Activated CD4-positive, alpha-beta memory T cell treated with anti-CD3 and anti-CD28 coated beads, Interleukin-2, amount 10 ng/mL, durations not matched to agents 7 days and 5 days (primary cell): Measurements from ENCODE around the gene AMZ1. TPM values are rescaled to one million over a fixed set of nuclear protein-coding genes. Genes with fewer than 3 reads are reported as not detected.

Experiments used
- CTCF ChIA-PET: fragments of 350-600 bp; sonication (Branson Sonifier 250); formaldehyde crosslinking; loops from one replicate; lab custom pipeline; 2021; ENCODE audit warnings: antibody characterized with exemption, inconsistent platforms; lab: Charles Lee
- POLR2A ChIA-PET: fragments of 350-600 bp; sonication (Branson Sonifier 250); formaldehyde crosslinking; loops from one replicate; lab custom pipeline; 2021; ENCODE audit warnings: antibody characterized with exemption; lab: Charles Lee
- DNase-seq: peaks from one replicate; pipeline ENCODE4 v3.0.0-alpha.2; 2020
- H3K27ac Mint-ChIP-seq: one replicate; pipeline ENCODE4 v1.8.0; 2021; ENCODE audit warnings: mild to moderate bottlenecking, mixed read lengths
- H3K27me3 Mint-ChIP-seq: one replicate; pipeline ENCODE4 v1.8.0; 2021; ENCODE audit warnings: mixed read lengths
- H3K36me3 Mint-ChIP-seq: one replicate; pipeline ENCODE4 v1.8.0; 2021; ENCODE audit warnings: low read depth, mixed read lengths
- H3K4me1 Mint-ChIP-seq: one replicate; pipeline ENCODE4 v1.8.0; 2021; ENCODE audit warnings: mixed read lengths
- H3K4me3 Mint-ChIP-seq: one replicate; pipeline ENCODE4 v1.8.0; 2021; ENCODE audit warnings: mild to moderate bottlenecking, mixed read lengths
- H3K9me3 Mint-ChIP-seq: one replicate; pipeline ENCODE4 v1.8.0; 2021; ENCODE audit warnings: mixed read lengths
- total RNA-seq, 2 experiments: library from RNA; stranded (reverse); gene quantifications; one replicate each; pipeline ENCODE4 v1.2.3, GENCODE V29; 2021

Gene AMZ1
- total RNA-seq, 2 experiments from 2014 or later: 0.78 to 0.88 TPM

DNA sequence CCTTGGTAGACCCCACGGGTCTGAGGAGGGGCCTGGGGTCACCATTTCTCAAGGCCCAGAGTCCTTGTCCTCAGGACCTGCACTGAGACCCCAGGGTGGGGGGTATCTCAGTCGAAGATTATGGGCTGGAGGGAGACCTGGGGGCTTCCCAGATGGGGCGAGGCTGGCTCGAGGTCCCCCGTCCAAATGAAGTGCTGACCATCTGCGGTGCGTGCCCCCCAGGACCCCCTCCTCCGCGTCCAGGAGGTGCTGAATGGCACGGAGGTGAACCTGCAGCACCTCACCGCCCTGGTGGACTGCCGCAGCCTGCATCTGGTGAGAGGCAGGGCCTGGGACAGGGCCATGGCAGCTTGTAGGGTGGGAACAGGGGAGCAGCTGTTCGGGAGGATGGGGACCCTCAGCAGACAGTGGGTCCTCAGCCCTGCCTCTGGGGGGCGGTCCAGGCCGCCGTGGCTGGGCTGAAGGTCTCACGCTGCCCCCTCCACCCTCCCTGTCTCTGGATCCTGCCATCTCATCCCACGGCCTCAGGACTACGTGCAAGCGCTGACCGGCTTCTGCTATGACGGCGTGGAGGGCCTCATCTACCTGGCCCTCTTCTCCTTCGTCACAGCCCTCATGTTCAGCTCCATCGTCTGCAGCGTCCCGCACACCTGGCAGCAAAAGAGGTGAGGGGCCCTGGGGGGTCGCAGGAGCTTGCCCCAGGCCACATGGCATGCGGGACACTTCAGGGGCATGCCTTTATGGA, 32.0 kb upstream of the AMZ1 start:
- POLR2A ChIA-PET: no interaction called here
- DNase-seq: no peak

GRCh38 chr7:2657208-2657607, 30.8 kb upstream of the AMZ1 start:
- H3K4me1 Mint-ChIP-seq: no peaks in the 10 kb centered on the region
- H3K36me3 Mint-ChIP-seq: no peaks in the 10 kb centered on the region
- H3K4me3 Mint-ChIP-seq: no peak overlapping the region
- ChIA-PET POLR2A (no interaction called here), CTCF (interaction anchor here (1.0 kb wide), 1 partner anchor 55 kb away, joined by 3 read pairs; no protein-coding TSS in a partner anchor)
- H3K9me3 Mint-ChIP-seq: no peaks in the 10 kb centered on the region
- no peak for DNase-seq
- no peaks in the 10 kb centered on the region for H3K27me3 Mint-ChIP-seq
- no peak overlapping the region for H3K27ac Mint-ChIP-seq

More for the DNA sequence above, 32.0 kb upstream of the AMZ1 start:
- no peaks in the 10 kb centered on the region for H3K4me1 Mint-ChIP-seq
- no peak overlapping the region for H3K4me3 Mint-ChIP-seq
- no peaks in the 10 kb centered on the region for H3K27me3 Mint-ChIP-seq
- no peaks in the 10 kb centered on the region for H3K9me3 Mint-ChIP-seq
- H3K36me3 Mint-ChIP-seq: no peaks in the 10 kb centered on the region
- no peak overlapping the region for H3K27ac Mint-ChIP-seq
- CTCF ChIA-PET: interaction anchor here (1.0 kb wide), 1 partner anchor 56 kb away, joined by 3 read pairs; no protein-coding TSS in a partner anchor

GRCh38 chr7:2657920-2658671, 29.9 kb upstream of the AMZ1 start:
- Mint-ChIP-seq H3K4me3 (no peak overlapping the region), H3K36me3 (no peaks in the 10 kb centered on the region), H3K4me1 (no peaks in the 10 kb centered on the region), H3K27ac (no peak overlapping the region), H3K27me3 (no peaks in the 10 kb centered on the region), H3K9me3 (no peaks in the 10 kb centered on the region)
- ChIA-PET CTCF (interaction anchor here (3.4 kb wide), 1 partner anchor 52 kb away, joined by 11 read pairs; no protein-coding TSS in a partner anchor), POLR2A (no interaction called here)
- DNase-seq: no peak

- Mint-ChIP-seq H3K4me3 (no peak overlapping the region), H3K27me3 (no peaks in the 10 kb centered on the region), H3K4me1 (no peaks in the 10 kb centered on the region), H3K36me3 (no peaks in the 10 kb centered on the region), H3K9me3 (no peaks in the 10 kb centered on the region), H3K27ac (no peak overlapping the region)
- POLR2A ChIA-PET: no interaction called here
- no peak for DNase-seq
- CTCF ChIA-PET: interaction anchor here (3.4 kb wide), 1 partner anchor 51 kb away, joined by 11 read pairs; no protein-coding TSS in a partner anchor
These were observed 29.1 kb upstream of the AMZ1 start for GRCh38 chr7:2658941-2659340.

DNA sequence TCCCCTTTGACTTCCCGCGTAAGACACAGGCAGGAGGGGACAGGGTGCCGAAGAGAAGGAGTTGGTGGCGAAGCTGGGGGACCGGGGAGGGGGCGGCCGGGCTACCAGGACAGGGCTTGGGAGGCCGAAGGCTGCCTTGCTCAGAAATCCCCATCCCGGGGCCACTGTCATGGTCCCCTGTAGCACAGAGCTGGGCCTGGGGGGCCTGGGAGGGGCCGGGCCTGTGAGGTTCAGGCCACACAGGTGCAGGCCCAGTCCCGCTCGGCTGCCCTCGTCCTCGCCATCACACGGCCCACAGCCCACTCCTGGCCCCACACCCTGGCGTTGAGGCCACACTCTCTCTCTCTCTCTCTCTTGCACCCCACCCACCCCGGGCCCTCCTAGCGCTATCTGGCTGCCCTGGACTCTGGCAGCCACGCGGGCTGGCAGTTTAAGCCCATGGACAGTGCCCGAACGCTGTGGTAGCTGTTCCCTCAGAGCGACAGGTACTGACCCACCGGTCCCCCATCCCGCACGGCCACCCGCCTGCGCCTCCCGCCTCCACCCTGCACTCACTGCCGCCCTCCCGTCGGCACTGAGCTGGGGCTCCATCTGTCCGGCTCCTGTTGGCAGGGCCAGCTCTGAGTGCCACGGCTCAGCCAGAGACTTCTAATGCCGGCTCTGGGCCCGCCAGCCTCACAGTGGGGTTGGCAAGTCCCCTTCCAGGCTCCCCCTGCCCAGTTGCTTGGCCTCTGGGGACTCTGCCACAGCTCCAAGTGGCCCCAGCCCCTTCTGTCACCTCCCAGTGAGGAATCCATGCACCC, 28.2 kb upstream of the AMZ1 start:
- no peaks in the 10 kb centered on the region for H3K36me3 Mint-ChIP-seq
- no peak overlapping the region for H3K4me3 Mint-ChIP-seq
- H3K27me3 Mint-ChIP-seq: no peaks in the 10 kb centered on the region
- ChIA-PET CTCF (interaction anchor here (3.4 kb wide), 1 partner anchor 50 kb away, joined by 11 read pairs; no protein-coding TSS in a partner anchor), POLR2A (no interaction called here)
- no peak for DNase-seq
- no peak overlapping the region for H3K27ac Mint-ChIP-seq
- no peaks in the 10 kb centered on the region for H3K4me1 Mint-ChIP-seq
- no peaks in the 10 kb centered on the region for H3K9me3 Mint-ChIP-seq

- ChIA-PET CTCF (interaction anchor here (3.4 kb wide), 1 partner anchor 50 kb away, joined by 11 read pairs; no protein-coding TSS in a partner anchor), POLR2A (no interaction called here)
- no peaks in the 10 kb centered on the region for H3K9me3 Mint-ChIP-seq
- DNase-seq: no peak
- no peak overlapping the region for H3K4me3 Mint-ChIP-seq
- no peak overlapping the region for H3K27ac Mint-ChIP-seq
- H3K4me1 Mint-ChIP-seq: no peaks in the 10 kb centered on the region
- no peaks in the 10 kb centered on the region for H3K36me3 Mint-ChIP-seq
- H3K27me3 Mint-ChIP-seq: no peaks in the 10 kb centered on the region
These were observed 27.5 kb upstream of the AMZ1 start for GRCh38 chr7:2660359-2661095.

DNA sequence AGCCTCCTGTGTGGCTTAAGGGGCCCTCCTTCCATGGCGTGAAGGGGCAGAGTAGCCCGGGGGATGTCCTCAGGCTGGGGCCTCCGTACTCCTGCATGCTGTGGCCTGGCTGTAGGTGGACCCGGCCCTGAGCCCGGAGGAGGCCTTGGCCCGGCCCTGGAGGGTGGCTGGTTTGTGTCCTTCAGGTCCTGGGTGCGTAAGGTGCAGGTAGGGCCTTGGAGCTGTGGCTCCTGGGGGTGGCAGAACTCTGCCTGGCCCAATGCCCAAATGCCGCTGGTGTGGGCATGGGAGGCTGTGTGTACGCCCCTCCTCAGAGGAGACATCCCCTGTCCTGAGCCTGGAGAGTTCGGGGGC, 26.9 kb upstream of the AMZ1 start:
- no peaks in the 10 kb centered on the region for H3K9me3 Mint-ChIP-seq
- ChIA-PET CTCF (interaction anchor here (3.4 kb wide), 1 partner anchor 49 kb away, joined by 11 read pairs; no protein-coding TSS in a partner anchor), POLR2A (no interaction called here)
- no peak for DNase-seq
- H3K27ac Mint-ChIP-seq: no peak overlapping the region
- no peaks in the 10 kb centered on the region for H3K27me3 Mint-ChIP-seq
- H3K4me3 Mint-ChIP-seq: no peak overlapping the region
- no peaks in the 10 kb centered on the region for H3K4me1 Mint-ChIP-seq
- H3K36me3 Mint-ChIP-seq: no peaks in the 10 kb centered on the region

DNA sequence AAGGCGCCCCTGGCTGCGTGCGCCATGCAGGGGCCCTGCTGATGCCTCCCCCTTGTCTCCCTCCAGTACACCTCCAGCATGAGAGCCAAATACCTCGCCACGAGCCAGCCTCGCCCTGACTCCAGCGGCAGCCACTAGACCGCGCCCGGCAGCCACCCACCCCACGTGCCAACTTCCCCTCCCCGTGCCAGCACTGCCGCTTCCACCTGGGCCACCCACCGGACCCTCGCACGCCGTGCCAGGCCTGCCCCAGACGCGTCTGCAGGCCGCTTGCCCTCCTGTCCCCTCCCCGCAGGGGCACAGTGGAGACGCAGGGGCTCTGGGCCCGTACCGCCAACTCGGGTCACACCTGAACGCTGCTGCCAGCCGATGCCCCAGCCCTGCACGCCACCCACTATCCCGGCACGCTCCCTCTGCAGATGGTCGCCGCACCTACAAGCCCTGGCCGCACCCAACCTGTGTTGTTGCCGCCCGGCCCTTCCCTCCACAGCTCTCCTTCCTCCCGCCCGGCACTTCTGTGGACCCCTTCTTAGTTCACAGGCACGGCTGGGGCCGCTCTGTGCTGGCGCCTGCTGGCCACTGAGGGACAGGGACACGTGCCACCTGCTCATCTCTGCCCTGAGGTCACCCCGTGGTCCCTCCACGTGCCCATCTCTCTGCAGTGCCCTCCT, 26.3 kb upstream of the AMZ1 start:
- Mint-ChIP-seq H3K36me3 (no peaks in the 10 kb centered on the region), H3K27me3 (no peaks in the 10 kb centered on the region), H3K4me1 (no peaks in the 10 kb centered on the region), H3K4me3 (no peak overlapping the region), H3K9me3 (no peaks in the 10 kb centered on the region), H3K27ac (no peak overlapping the region)
- ChIA-PET CTCF (interaction anchor here (3.4 kb wide), 1 partner anchor 48 kb away, joined by 11 read pairs; no protein-coding TSS in a partner anchor), POLR2A (interaction anchor here (0.9 kb wide), 1 partner anchor 9 kb away, joined by 3 read pairs; no protein-coding TSS in a partner anchor)
- DNase-seq: no peak

DNA sequence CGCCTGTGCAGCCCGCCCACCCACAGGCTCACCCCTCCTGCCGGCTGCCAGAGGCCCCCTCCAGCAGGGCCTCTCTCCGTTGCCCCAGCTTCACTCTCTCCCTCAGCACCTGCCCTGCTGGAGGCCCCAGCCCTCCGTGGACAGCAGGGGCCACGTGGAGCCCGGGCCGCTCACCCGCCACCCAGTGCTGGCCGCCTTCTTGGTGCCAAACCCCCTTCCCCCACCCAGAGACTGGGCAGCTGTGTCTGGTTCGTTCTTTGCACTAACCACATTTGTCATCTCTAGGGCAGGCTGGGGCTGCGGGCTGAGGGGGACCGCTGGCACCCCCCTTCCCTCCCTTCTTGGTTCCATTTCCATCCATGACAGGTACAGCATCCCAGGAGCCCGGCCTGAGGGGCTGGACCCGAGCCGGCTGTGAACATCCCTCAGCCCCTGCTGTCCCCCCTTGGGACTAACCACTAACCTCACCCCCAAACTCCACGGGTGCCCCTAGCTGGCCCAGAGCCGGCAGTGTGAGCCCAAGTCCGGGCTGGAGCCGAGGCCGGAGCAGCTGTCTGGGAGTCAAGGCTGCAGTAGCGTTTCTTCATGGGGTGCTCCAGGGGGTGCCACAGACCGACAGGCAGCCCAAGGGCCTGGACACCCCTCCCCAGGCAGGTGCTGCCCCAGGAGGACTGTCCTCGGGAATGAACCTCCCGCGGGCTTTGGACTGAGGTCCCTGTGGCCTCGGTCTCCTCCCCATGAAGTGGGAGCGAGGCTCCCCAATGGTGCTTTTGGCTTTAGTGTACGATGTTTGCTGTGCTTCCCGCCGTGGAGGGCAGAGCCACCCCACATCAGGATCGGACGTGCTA, 25.5 kb upstream of the AMZ1 start:
- peaks cover 3% of the 10 kb centered on the region for H3K27me3 Mint-ChIP-seq
- no peak overlapping the region for H3K27ac Mint-ChIP-seq
- no peaks in the 10 kb centered on the region for H3K9me3 Mint-ChIP-seq
- no peak for DNase-seq
- H3K4me3 Mint-ChIP-seq: no peak overlapping the region
- no peaks in the 10 kb centered on the region for H3K4me1 Mint-ChIP-seq
- ChIA-PET POLR2A (interaction anchor here (0.9 kb wide), 1 partner anchor 9 kb away, joined by 3 read pairs; no protein-coding TSS in a partner anchor), CTCF (no interaction called here)
- H3K36me3 Mint-ChIP-seq: no peaks in the 10 kb centered on the region

GRCh38 chr7:2663121-2663886, 24.7 kb upstream of the AMZ1 start:
- DNase-seq: no peak
- ChIA-PET CTCF (no interaction called here), POLR2A (no interaction called here)
- peaks cover 9% of the 10 kb centered on the region for H3K27me3 Mint-ChIP-seq
- H3K27ac Mint-ChIP-seq: no peak overlapping the region
- H3K4me1 Mint-ChIP-seq: no peaks in the 10 kb centered on the region
- H3K9me3 Mint-ChIP-seq: no peaks in the 10 kb centered on the region
- H3K36me3 Mint-ChIP-seq: no peaks in the 10 kb centered on the region
- H3K4me3 Mint-ChIP-seq: no peak overlapping the region

GRCh38 chr7:2663960-2664359, 24.0 kb upstream of the AMZ1 start:
- Mint-ChIP-seq H3K27me3 (peaks cover 11% of the 10 kb centered on the region), H3K4me1 (no peaks in the 10 kb centered on the region), H3K9me3 (no peaks in the 10 kb centered on the region), H3K36me3 (no peaks in the 10 kb centered on the region), H3K4me3 (no peak overlapping the region), H3K27ac (no peak overlapping the region)
- ChIA-PET CTCF (no interaction called here), POLR2A (no interaction called here)
- DNase-seq: no peak
